Prostate gland (tissue), 2 donors: ENCODE measurements around the gene UBALD1.

Experiments used
- CTCF ChIP-seq, 4 experiments: fragments of 200-600 bp in 2 of 4; fragments of 450-650 bp in 2 of 4; sonication (generic) in 2 of 4; IDR thresholded peaks; 1 replicate in 3 of 4; 2 replicates in 1 of 4; pipeline ENCODE4 v1.5.1; 2016 to 2019; ENCODE audit warnings: antibody characterized with exemption in 4 of 4, mild to moderate bottlenecking in 2 of 4, moderate library complexity in 2 of 4
- POLR2A ChIP-seq: fragments of 450-650 bp; IDR thresholded peaks from one replicate; pipeline ENCODE4 v1.6.1; 2016; ENCODE audit warnings: antibody characterized with exemption, mild to moderate bottlenecking

GRCh38 chr16:4637501-4638166 lies 22.9 kb upstream of the UBALD1 start:
- no peak for TF ChIP-seq POLR2A
- TF ChIP-seq CTCF (IDR thresholded peaks at IDR 0.05): no peak
